B cell (primary cell): Measurements from ENCODE around the gene ADAMTSL1. TPM values are rescaled to one million over a fixed set of nuclear protein-coding genes. Genes with fewer than 3 reads are reported as not detected.

Experiments used
- ATAC-seq: fragments of 200-7000 bp; cut with Tn5 transposase; one replicate; pipeline ENCODE4 v1.10.0; 2021; ENCODE audit warnings: low read depth, mild to moderate bottlenecking, moderate number of reproducible peaks, moderate library complexity
- CTCF ChIA-PET: fragments of 350-600 bp; sonication (Branson Sonifier 250); formaldehyde crosslinking; loops from one replicate; lab custom pipeline; 2021; ENCODE audit warnings: antibody characterized with exemption, inconsistent platforms; lab: Charles Lee
- POLR2A ChIA-PET: fragments of 350-600 bp; sonication (Branson Sonifier 250); formaldehyde crosslinking; loops from one replicate; lab custom pipeline; 2021; ENCODE audit warnings: antibody characterized with exemption; lab: Charles Lee
- DNase-seq: peaks from one replicate; pipeline ENCODE4 v3.0.0; 2013
- H2AFZ ChIP-seq: 2 replicates; pipeline ENCODE4 v1.6.1; 2012; ENCODE audit warnings: mild to moderate bottlenecking, low read depth, low read length; ENCODE audit not compliant: insufficient read depth, poor library complexity, severe bottlenecking
- H3K27ac ChIP-seq, 2 donors: 1 replicate in 1 of 2; 2 replicates in 1 of 2; pipeline ENCODE4 v1.5.1; 2012 to 2013; ENCODE audit warnings: low read length in 2 of 2, mild to moderate bottlenecking in 2 of 2, moderate library complexity in 1 of 2
- H3K27me3 ChIP-seq, 4 experiments: fragments of 200-600 bp in 1 of 4; sonication (generic) in 1 of 4; replicated peaks in 1 of 4; 1 replicate in 2 of 4; 2 replicates in 2 of 4; pipeline versions ENCODE4 v1.6.1 to v1.7.0; 2013 to 2016; ENCODE audit warnings: low read length in 3 of 4, mild to moderate bottlenecking in 2 of 4, mixed read lengths in 1 of 4, moderate library complexity in 1 of 4; ENCODE audit not compliant: insufficient read depth in 4 of 4, control insufficient read depth in 3 of 4; ENCODE audit errors: control extremely low read depth in 1 of 4
- H3K36me3 ChIP-seq, 2 experiments: replicated peaks in 1 of 2; 1 replicate in 1 of 2; 2 replicates in 1 of 2; pipeline versions ENCODE4 v1.6.1 to v1.7.1; 2013; ENCODE audit warnings: low read length in 1 of 2; ENCODE audit not compliant: insufficient read depth in 2 of 2, control insufficient read depth in 1 of 2; ENCODE audit errors: control extremely low read depth in 1 of 2, extremely low read depth in 1 of 2
- H3K4me1 ChIP-seq, 2 donors: fragments of 200-600 bp in 1 of 2; sonication (generic) in 1 of 2; 1 replicate in 1 of 2; 2 replicates in 1 of 2; pipeline versions ENCODE4 v1.5.1 to v1.6.1; 2013 to 2017; ENCODE audit warnings: low read length in 2 of 2; ENCODE audit not compliant: control insufficient read depth in 2 of 2, insufficient read depth in 2 of 2
- H3K4me2 ChIP-seq: replicated peaks from 2 replicates; pipeline ENCODE3; 2012; ENCODE audit warnings: mild to moderate bottlenecking, low read depth, low read length; ENCODE audit not compliant: poor library complexity, severe bottlenecking
- H3K4me3 ChIP-seq, 5 experiments: fragments of 200-600 bp in 1 of 5; sonication (generic) in 1 of 5; 1 replicate in 3 of 5; 2 replicates in 2 of 5; pipeline versions ENCODE4 v1.5.1 to v1.7.0; 2011 to 2016; ENCODE audit warnings: low read length in 4 of 5, mild to moderate bottlenecking in 4 of 5, low read depth in 2 of 5, control low read depth in 1 of 5, moderate library complexity in 1 of 5; ENCODE audit not compliant: insufficient read depth in 1 of 5; ENCODE audit errors: control extremely low read depth in 1 of 5, extremely low read depth in 1 of 5
- H3K79me2 ChIP-seq: fragments of 200-600 bp; sonication (generic); one replicate; pipeline ENCODE4 v1.6.0; 2016; ENCODE audit warnings: low read length; ENCODE audit not compliant: control insufficient read depth, insufficient read depth
- H3K9ac ChIP-seq: fragments of 200-600 bp; sonication (generic); 2 replicates; pipeline ENCODE4 v1.6.1; 2017; ENCODE audit warnings: mild to moderate bottlenecking, low read length, moderate library complexity
- H3K9me3 ChIP-seq, 3 donors: one replicate each; pipeline versions ENCODE4 v1.6.1 to v1.7.1; 2013; ENCODE audit warnings: low read length in 2 of 3; ENCODE audit not compliant: control insufficient read depth in 2 of 3, insufficient read depth in 1 of 3; ENCODE audit errors: control extremely low read depth in 1 of 3
- H4K20me1 ChIP-seq: 2 replicates; pipeline ENCODE4 v1.6.0; 2012; ENCODE audit warnings: mild to moderate bottlenecking, low read length; ENCODE audit not compliant: insufficient read depth, control insufficient read depth, poor library complexity, severe bottlenecking
- H3K27ac Mint-ChIP-seq: one replicate; pipeline ENCODE4 v1.8.0; 2021; ENCODE audit warnings: mixed read lengths
- H3K27me3 Mint-ChIP-seq: one replicate; pipeline ENCODE4 v1.8.0; 2021; ENCODE audit warnings: mixed read lengths
- H3K4me1 Mint-ChIP-seq: one replicate; pipeline ENCODE4 v1.8.0; 2021; ENCODE audit warnings: mixed read lengths
- H3K4me3 Mint-ChIP-seq: one replicate; pipeline ENCODE4 v1.8.0; 2021; ENCODE audit warnings: mixed read lengths
- H3K9me3 Mint-ChIP-seq: one replicate; pipeline ENCODE4 v1.8.0; 2022; ENCODE audit warnings: mixed read lengths; ENCODE audit not compliant: insufficient read depth
- EZH2 ChIP-seq: IDR thresholded peaks from 2 replicates; pipeline ENCODE4 v1.6.1; 2012; ENCODE audit warnings: borderline replicate concordance, low read depth, mild to moderate bottlenecking, moderate library complexity, low read length; ENCODE audit not compliant: insufficient read depth, poor library complexity, severe bottlenecking
- WGBS: methylation state at CpG from one replicate; pipeline ENCODE4 v1.1.5; 2013; ENCODE audit warnings: missing lambda C conversion rate; ENCODE audit not compliant: insufficient coverage; 5-methylcytosine and 5-hydroxymethylcytosine counted together
- intact Hi-C: fragments of 100-400 bp; cut with micrococcal nuclease; formaldehyde crosslinking; loops from one replicate; pipeline ENCODE4 v1.10.0; 2022
- polyA plus RNA-seq: library from polyadenylated mRNA; depleted of rRNA; stranded (reverse); fragments of >200 nt; gene quantifications from 2 replicates; pipeline ENCODE4 v1.2.3, GENCODE V29; 2012
- total RNA-seq, 2 donors: library from RNA; stranded (reverse); fragments of 120-200 nt in 1 of 2; gene quantifications; 1 replicate in 1 of 2; 2 replicates in 1 of 2; pipeline versions ENCODE4 v1.2.3 to v1.2.4, GENCODE V29; 2013 to 2022
- TF ChIP-seq, protein P1 (sequence below): fragments of 200-600 bp; IDR thresholded peaks from one replicate; pipeline ENCODE4 v1.8.0; 2022; ENCODE audit warnings: antibody characterized with exemption, mild to moderate bottlenecking

ADAMTSL1 gene
- total and polyA plus RNA-seq, 2 donors (not counting 1 experiment from before 2014, with no cell fraction given): not detected

DNA sequence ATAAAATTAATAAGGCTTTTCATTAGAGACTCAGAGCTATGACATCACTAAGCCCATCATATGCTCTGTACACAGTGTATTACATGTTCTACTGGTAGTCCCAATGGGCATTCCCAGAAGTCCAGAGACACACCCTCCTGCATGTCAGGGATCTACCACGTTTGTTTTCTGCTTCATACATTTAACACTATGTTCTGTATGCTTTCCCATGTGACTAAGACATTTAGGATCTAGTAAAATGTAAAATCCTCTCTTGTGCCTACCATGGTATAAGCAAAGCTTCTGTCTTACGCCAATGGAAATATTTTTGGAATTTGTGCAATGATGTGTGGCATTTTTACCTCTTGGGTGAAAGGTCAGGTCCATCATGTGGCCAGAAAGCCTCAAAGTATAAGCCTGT is 192.4 kb downstream of the ADAMTSL1 start:
- no peak for TF ChIP-seq EZH2
- TF ChIP-seq, protein P1, sequence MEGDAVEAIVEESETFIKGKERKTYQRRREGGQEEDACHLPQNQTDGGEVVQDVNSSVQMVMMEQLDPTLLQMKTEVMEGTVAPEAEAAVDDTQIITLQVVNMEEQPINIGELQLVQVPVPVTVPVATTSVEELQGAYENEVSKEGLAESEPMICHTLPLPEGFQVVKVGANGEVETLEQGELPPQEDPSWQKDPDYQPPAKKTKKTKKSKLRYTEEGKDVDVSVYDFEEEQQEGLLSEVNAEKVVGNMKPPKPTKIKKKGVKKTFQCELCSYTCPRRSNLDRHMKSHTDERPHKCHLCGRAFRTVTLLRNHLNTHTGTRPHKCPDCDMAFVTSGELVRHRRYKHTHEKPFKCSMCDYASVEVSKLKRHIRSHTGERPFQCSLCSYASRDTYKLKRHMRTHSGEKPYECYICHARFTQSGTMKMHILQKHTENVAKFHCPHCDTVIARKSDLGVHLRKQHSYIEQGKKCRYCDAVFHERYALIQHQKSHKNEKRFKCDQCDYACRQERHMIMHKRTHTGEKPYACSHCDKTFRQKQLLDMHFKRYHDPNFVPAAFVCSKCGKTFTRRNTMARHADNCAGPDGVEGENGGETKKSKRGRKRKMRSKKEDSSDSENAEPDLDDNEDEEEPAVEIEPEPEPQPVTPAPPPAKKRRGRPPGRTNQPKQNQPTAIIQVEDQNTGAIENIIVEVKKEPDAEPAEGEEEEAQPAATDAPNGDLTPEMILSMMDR: no peak
- ChIA-PET CTCF (no interaction called here), POLR2A (no interaction called here)
- no peak for ATAC-seq
- Histone ChIP-seq H3K4me2 (no peak overlapping the region), H4K20me1 (no peaks in the 10 kb centered on the region), H3K4me3 (no peak overlapping the region), H3K27me3 (no peaks in the 10 kb centered on the region), H3K9ac (no peak overlapping the region), H3K36me3 (no peaks in the 10 kb centered on the region), H3K4me1 (no peaks in the 10 kb centered on the region), H3K9me3 (no peaks in the 10 kb centered on the region), H2AFZ (no peak overlapping the region), H3K79me2 (no peaks in the 10 kb centered on the region), H3K27ac (no peak overlapping the region)
- no peak overlapping the region for H3K4me3 Mint-ChIP-seq
- no peak overlapping the region for H3K27ac Mint-ChIP-seq
- H3K4me1 Mint-ChIP-seq: no peaks in the 10 kb centered on the region
- H3K27me3 Mint-ChIP-seq: no peaks in the 10 kb centered on the region
- no peak for DNase-seq
- WGBS: 83% methylated on average over 1 of the region's 2 CpGs
- H3K9me3 Mint-ChIP-seq: no peaks in the 10 kb centered on the region
- intact Hi-C loops: no loop called here

DNA sequence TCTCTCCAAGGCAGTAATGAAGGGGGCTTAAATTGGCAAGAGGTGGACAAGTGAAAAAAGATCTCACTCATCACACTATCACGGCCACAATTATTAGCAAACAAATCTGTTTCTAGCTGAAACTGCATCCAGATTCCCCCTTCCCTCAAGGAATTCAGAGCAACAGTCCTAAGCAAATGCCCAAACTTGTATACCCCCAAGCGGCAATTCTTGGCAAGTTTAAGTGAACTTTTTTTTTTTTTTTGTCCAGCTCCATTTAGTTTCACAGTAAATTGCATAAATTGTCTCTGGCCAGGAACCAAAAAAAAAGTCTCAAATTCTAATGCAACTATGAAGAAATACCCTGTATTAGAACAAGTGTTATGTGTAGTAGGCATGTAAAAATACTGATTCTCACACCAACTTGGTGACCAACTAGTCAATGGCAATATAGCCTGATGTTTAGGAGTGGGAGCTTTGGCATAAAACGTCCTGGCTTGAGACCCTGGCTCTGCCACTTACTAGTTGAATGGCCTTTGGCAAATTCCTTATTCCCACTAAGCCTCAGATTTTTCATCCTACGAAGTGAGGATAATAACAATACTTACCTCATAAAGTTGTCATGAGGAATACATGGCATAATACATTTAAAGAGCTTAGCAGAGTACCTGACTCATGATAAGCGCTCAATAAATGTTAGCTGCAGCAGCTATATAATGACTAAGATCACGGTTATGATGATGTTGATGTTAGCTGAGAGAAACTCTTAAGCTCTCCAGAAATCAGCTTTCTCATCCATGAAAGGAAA is 193.2 kb downstream of the ADAMTSL1 start:
- Histone ChIP-seq H3K79me2 (no peaks in the 10 kb centered on the region), H3K27ac (no peak overlapping the region), H3K36me3 (no peaks in the 10 kb centered on the region), H3K4me1 (no peaks in the 10 kb centered on the region), H3K4me3 (no peak overlapping the region), H3K27me3 (no peaks in the 10 kb centered on the region), H4K20me1 (no peaks in the 10 kb centered on the region), H3K4me2 (no peak overlapping the region), H3K9ac (no peak overlapping the region), H3K9me3 (no peaks in the 10 kb centered on the region), H2AFZ (no peak overlapping the region)
- WGBS: 82% methylated on average over 3 of the region's 6 CpGs
- Mint-ChIP-seq H3K9me3 (no peaks in the 10 kb centered on the region), H3K4me3 (no peak overlapping the region), H3K27me3 (no peaks in the 10 kb centered on the region), H3K4me1 (no peaks in the 10 kb centered on the region), H3K27ac (no peak overlapping the region)
- DNase-seq: no peak
- ChIA-PET POLR2A (no interaction called here), CTCF (no interaction called here)
- intact Hi-C loops: no loop called here
- TF ChIP-seq, protein P1: no peak
- no peak for TF ChIP-seq EZH2
- no peak for ATAC-seq
